HG02623 (cell line): ENCODE data around the gene SLC35G3.
"Not testable (repeated sequence)": the region's sequence is repeated elsewhere in the genome, so short reads cannot be mapped to it uniquely, and the experiment has no call there.

Source experiments
- ATAC-seq: cut with Tn5 transposase; IDR thresholded peaks from one replicate; pipeline ENCODE4 v1.9.1; 2021; ENCODE audit warnings: moderate library complexity; ENCODE audit not compliant: unreplicated experiment

SLC35G3 gene

DNA sequence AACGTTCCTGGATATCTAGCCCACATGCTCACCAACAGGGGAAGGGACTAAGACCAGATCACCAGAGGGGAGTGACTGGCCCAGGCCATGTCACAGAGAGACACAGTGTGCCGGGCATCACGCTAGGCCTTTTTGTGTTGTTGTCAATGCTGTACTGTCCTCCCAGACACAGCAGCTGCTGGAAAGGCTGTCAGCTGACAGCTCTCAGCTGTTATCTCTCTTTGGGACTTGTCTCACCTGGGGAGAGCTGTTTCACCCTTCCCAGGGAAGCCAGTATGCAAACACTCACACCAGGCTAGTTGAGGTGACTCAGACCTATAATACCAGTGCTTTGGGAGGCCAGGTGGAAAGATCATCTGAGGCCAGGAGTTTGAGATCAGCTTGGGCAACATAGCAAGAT, 27.1 kb downstream of the SLC35G3 start:
- no peak for ATAC-seq

DNA sequence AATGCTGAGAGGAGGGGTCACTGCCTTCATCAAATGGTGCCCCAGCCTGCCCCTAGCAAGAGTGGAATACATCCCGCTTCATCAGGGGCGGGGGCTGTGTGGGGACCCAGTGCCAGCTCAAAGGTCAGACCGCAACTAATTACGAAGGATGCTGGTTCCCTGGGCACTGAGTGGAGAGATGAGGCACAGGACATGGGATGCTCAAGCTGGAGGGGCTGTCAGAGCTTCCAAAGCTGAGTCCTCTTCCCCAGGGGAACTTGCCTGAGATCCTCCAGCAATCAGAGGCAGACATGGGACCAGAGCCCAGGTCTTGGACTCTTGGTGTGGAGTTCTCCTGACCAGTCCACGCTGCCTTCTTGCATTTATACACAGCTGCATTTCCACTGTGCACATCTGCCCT, 27.7 kb downstream of the SLC35G3 start:
- no peak for ATAC-seq

DNA sequence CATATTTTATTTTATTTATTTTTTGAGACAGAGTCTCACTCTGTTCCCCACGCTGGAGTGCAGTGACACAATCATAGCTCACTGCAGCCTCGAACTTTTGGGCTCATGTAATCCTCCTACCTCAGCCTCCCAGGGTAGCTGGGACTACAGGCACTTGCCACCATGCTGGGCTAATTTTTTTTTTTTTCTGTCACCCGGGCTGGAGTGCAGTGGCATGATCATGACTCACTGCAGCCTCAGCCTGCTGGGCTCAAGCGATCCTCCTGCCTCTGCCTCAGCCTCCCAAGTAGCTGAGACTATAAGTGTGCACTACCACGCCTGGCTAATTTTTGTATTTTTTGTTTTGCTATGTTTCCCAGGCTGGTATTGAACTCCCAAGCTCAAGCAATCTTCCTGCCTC, 29.5 kb downstream of the SLC35G3 start:
- ATAC-seq = no peak

DNA sequence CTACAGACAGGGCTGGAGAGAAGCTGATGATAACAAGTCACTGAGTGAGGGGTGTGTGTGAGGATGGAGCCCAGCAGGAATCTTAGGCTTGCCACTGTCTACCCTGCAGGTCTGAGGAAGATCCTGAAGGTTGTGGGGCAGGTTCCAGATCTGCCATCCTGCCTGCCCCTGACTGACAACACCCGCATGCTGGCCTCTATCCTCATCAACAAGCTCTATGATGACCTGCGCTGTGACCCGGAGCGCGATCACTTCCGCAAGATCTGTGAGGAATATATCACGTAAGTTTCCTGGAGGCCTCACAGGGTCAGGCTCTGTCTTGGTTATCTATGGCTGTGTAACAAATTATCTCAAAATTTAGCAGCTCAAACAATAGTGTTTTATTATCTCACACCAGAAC, 30.3 kb downstream of the SLC35G3 start:
- no peak for ATAC-seq

DNA sequence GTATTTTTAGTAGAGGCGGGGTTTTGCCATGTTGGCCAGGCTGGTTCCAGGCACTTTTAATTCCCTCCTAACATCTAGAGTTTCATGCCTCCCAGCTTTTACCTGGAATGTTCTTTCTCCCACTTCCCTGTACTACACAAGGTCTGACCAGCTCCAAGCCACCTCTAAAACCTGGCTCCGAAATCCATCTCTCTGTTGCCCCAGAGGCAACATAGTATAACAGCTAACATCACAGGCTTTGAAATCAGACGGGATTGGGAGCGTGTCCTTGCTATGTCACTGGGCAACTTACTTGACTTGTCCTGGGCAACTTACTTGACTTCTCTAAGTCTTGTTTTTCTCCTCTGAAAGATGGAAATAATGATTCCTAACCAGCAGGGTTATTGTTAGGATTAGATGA, 31.4 kb downstream of the SLC35G3 start:
- ATAC-seq = no peak

- no peak for ATAC-seq
Measured at GRCh38 chr17:35161281-35161761, 32.9 kb downstream of the SLC35G3 start.

DNA sequence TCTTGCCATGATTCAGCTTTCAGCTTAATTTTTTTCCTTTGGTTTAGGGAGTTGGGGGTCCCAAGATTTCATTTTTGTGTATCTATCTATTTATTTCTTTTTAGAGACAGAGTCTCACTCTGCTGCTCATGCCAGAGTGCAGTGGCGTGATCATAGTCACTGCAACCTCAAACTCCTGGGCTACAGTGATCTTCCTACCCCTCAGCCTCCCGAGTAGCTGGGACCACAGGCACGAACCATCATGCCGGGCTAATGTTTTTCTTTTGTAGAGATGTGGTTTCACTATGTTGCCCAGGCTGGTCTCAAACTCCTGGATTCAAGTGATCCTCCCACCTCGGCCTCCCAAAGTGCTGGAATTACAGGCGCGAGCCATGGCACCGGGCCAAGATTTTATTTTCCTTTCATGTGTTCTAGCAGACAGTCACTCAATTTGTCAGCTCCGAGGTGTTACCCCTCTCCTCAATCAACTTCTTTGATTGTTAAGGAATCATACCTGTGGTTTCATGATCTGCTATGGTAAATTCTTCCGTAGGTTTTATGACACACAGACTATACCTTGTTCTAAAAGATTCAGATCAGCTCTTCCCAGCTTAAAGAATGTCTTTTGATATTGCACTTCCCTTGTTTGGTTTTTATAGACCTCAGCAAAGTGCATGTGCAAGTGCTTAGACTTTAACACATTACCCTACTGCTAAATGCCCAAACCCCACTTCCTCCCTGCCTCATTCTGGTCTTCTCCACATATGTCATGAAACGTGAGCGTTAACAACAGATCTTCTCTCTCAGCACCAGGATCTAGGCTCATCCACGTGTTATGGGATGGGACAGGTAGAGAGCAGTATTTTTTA, 33.6 kb downstream of the SLC35G3 start:
- ATAC-seq = no peak

DNA sequence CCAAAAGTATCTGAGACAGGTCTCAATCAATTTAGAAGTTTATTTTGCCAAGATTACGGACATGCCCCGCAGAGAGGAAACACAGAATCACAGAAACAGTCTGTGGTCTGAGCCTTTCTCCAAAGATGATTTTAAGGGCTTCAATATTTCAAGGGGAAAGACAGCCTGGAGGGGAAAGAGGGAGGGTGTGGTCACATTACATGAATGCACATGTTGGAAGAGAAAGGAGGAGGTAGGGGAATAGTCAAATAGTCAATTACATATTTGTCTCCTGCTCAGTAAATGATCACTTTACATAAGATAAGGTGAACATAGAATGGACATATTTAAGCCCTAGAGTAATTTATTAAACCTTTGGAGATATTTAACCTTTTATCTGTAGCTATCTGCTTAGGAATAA, 34.3 kb downstream of the SLC35G3 start:
- ATAC-seq = no peak

- ATAC-seq = no peak
Measured at GRCh38 chr17:35155246-35155645, 38.9 kb downstream of the SLC35G3 start.

DNA sequence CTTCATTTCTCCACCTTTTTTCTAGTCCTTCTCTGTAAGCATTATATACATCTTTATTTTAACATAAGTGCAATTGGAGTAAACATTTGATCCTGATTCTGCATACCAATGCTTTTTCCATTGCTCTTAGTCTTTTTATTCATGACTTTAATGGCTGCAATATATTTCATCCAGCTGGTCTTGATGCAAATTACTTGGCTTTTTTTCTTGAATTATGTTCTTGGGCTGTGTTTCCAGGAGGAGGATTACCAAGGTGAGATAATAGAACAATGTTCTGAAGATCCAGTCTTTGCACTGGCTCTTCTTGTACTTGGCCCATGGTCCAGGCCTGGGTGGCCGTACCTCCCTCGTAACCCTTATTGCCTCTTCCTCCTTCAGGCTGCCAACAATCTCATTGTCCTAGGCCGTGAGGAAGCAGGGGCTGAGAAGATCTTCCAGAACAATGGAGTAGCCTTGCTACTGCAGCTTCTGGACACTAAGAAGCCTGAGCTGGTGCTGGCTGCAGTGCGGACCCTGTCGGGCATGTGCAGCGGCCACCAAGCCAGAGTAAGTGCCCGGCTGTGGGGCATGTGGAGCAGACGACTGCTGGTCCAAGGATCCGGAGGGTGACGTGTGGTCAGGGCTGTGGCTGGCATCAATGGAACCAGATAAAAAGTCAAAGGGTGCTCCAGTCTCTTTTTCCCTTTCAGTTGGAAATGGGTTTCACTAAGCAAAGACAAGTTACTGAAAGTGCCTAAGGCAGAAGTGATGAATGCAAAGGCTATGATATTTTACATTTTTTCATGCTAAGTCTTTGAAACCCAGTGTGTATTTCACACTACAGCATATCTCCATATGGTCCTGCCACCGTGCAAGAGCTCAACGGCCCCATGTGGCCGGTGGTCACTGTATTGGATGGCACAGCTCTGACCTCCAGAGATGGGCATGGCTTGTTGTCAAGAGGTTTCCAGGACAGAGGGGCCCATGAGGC, 39.7 kb downstream of the SLC35G3 start:
- no peak for ATAC-seq

DNA sequence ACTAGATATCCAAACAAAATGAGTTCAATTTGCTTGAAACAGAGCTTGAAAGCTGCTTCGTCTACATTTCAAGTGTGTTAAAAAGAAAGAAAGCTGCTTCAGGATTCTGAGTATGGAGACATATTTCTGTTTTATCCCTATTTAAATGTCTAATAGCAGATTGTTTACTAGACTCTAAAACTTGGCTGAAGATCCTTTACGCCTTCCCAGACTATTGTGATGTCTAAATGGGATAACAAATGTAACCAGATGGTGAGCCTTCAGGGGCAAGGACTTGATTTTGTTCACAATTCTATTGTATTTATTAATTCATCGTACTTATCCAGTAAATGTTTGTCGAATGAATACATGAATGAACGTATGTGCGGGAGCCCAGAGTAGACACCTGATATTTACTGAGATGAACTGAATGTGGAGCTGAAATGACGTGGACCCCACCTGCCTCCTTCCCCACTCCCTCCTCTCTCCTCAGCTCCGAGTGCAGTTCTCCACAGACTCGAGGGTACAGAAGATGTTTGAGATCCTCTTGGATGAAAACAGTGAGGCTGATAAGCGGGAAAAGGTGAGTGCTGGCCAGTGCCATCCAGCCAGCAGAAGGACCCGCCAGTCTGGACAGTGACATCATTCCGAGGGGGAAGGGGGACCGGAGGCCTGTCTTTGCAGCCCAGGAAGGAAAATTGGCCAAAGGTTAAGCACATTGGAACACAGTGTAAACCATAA, 41.6 kb downstream of the SLC35G3 start:
- ATAC-seq = no peak

DNA sequence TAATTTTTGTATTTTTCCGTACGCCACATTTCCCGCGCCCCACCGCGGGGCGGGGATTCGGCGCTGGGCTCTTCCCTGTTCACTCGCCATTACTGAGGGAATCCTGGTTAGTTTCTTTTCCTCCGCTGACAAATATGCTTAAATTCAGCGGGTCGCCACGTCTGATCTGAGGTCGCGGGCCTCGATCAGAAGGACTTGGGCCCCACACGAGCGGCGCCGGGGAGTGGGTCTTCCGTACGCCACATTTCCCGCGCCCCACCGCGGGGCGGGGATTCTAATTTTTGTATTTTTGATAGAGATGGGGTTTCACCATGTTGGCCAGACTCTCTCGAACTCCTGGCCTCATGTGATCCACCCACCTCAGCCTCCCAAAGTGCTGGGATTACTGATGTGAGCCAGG, 43.1 kb downstream of the SLC35G3 start:
- not testable (repeated sequence) for ATAC-seq

GRCh38 chr17:35149941-35150340, 44.3 kb downstream of the SLC35G3 start:
- ATAC-seq = no peak

DNA sequence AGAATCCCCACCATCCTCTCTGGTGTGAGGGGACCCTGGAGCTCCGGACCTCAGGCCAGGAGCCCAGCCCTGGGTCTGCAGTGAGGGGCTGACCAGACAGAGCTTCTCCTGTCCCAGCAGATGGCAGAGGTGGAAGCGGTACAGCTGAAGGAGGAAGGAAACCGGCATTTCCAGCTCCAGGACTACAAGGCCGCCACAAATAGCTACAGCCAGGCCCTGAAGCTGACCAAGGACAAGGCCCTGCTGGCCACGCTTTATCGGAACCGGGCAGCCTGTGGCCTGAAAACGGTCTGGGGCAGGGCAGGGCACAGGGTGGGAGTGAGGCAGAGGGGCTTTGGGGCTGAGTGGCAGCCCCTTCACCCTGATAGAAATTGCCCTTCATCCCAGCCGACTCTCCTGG, 46.0 kb downstream of the SLC35G3 start:
- ATAC-seq = no peak

GRCh38 chr17:35147375-35147905, 46.8 kb downstream of the SLC35G3 start, which contains the start of gene UNC45B:
Gene UNC45B (plus strand): TSS chr17:35147817. CDS start chr17:35148264, 447 bp downstream.
- ATAC-seq = no peak

DNA sequence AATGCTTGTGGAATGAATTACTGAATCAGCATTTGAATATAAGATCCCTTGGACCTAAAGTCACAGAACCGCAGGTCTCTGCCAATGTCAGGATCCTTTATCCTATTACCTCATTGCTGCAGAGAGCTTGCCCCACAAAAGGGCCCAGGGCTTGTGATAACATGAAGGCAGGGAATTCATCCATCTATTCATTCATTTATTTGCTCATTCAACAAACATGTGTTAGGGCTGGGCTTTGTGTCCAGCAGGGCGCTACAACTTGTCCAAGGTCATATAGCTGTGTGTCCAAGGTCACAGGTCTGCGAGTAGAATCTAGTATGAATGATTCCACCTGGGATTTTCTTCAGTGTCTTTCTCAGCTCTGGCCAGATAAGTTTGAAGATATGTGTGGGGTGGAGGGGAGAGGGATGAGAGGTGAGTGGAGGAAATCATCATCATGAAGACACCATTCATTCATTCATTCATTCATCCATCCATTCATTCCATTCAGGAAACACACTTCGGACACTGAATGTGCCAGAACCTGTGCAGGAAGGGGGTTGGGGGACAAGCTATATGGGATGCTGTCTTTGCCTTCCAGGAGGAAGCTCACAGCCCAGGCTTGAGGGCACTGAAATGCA, 47.9 kb downstream of the SLC35G3 start:
- no peak for ATAC-seq

GRCh38 chr17:35144840-35145239, 49.4 kb downstream of the SLC35G3 start:
- ATAC-seq = no peak
